Liver (tissue), 9 donors: ENCODE data around the gene IL5RA. TPM values are rescaled to one million over a fixed set of nuclear protein-coding genes. Genes with fewer than 3 reads are reported as not detected.

ENCODE experiments used
- DNase-seq: peaks from one replicate; pipeline ENCODE4 v3.0.0-alpha.2; 2017; ENCODE audit warnings: low spot score
- H3K27ac ChIP-seq, 2 donors: one replicate each; pipeline ENCODE4 v1.7.0; 2013; ENCODE audit warnings: inconsistent platforms in 2 of 2, low read length in 2 of 2, control low read depth in 1 of 2, low read depth in 1 of 2, mild to moderate bottlenecking in 1 of 2
- H3K27me3 ChIP-seq, 4 donors: one replicate each; pipeline versions ENCODE4 v1.6.1 to v1.7.0; 2013; ENCODE audit warnings: low read length in 3 of 4, inconsistent platforms in 1 of 4, mild to moderate bottlenecking in 1 of 4, moderate library complexity in 1 of 4; ENCODE audit not compliant: control insufficient read depth in 4 of 4, insufficient read depth in 4 of 4
- H3K36me3 ChIP-seq, 4 donors: one replicate each; pipeline versions ENCODE4 v1.6.1 to v1.7.0; 2013; ENCODE audit warnings: low read length in 3 of 4, mild to moderate bottlenecking in 3 of 4, low read depth in 1 of 4, moderate library complexity in 1 of 4; ENCODE audit not compliant: control insufficient read depth in 4 of 4, insufficient read depth in 3 of 4
- H3K4me1 ChIP-seq, 4 donors: one replicate each; pipeline versions ENCODE4 v1.6.1 to v1.7.0; 2013; ENCODE audit warnings: low read length in 3 of 4, mild to moderate bottlenecking in 3 of 4, moderate library complexity in 1 of 4; ENCODE audit not compliant: control insufficient read depth in 4 of 4, insufficient read depth in 4 of 4
- H3K4me3 ChIP-seq, 3 donors: one replicate each; pipeline versions ENCODE4 v1.6.1 to v1.7.0; 2013; ENCODE audit warnings: low read length in 3 of 3, control low read depth in 1 of 3, low read depth in 1 of 3, mild to moderate bottlenecking in 1 of 3
- H3K9ac ChIP-seq, 2 donors: one replicate each; pipeline ENCODE4 v1.7.0; 2013; ENCODE audit warnings: low read length in 2 of 2, mild to moderate bottlenecking in 2 of 2, moderate library complexity in 2 of 2, control low read depth in 1 of 2, low read depth in 1 of 2
- H3K9me3 ChIP-seq, 4 donors: one replicate each; pipeline versions ENCODE4 v1.6.1 to v1.7.0; 2013; ENCODE audit warnings: low read length in 3 of 4; ENCODE audit not compliant: control insufficient read depth in 4 of 4
- ATF3 ChIP-seq: IDR thresholded peaks from 2 replicates; pipeline ENCODE4 v1.6.1; 2016; ENCODE audit warnings: antibody characterized with exemption
- EGR1 ChIP-seq, 2 donors: IDR thresholded peaks; 2 replicates each; pipeline ENCODE4 v1.6.1; 2016 to 2018; ENCODE audit warnings: antibody characterized with exemption in 2 of 2, low read depth in 2 of 2
- FOXA1 ChIP-seq: IDR thresholded peaks from 2 replicates; pipeline ENCODE4 v1.6.1; 2016; ENCODE audit warnings: antibody characterized with exemption
- FOXA2 ChIP-seq: IDR thresholded peaks from 2 replicates; pipeline ENCODE4 v1.6.1; 2016; ENCODE audit warnings: antibody characterized with exemption
- GABPA ChIP-seq, 2 donors: IDR thresholded peaks in 1 of 2; conservative IDR thresholded peaks in 1 of 2; 2 replicates each; pipeline ENCODE4 v1.6.1; 2016; ENCODE audit warnings: antibody characterized with exemption in 2 of 2, mild to moderate bottlenecking in 1 of 2, moderate library complexity in 1 of 2
- HNF4A ChIP-seq, 2 donors: conservative IDR thresholded peaks; 2 replicates each; pipeline ENCODE4 v1.6.1; 2016; ENCODE audit warnings: antibody characterized with exemption in 2 of 2, mild to moderate bottlenecking in 2 of 2
- HNF4G ChIP-seq: IDR thresholded peaks from 2 replicates; pipeline ENCODE4 v1.6.1; 2016; ENCODE audit warnings: antibody characterized with exemption
- JUND ChIP-seq, 2 donors: IDR thresholded peaks; 2 replicates each; pipeline ENCODE4 v1.6.1; 2016; ENCODE audit warnings: antibody characterized with exemption in 2 of 2
- NR2F2 ChIP-seq: IDR thresholded peaks from 2 replicates; pipeline ENCODE4 v1.6.1; 2016; ENCODE audit warnings: antibody characterized with exemption
- RAD21 ChIP-seq, 2 donors: IDR thresholded peaks; 2 replicates each; pipeline ENCODE4 v1.6.1; 2016; ENCODE audit warnings: antibody characterized with exemption in 2 of 2, mild to moderate bottlenecking in 2 of 2
- REST ChIP-seq: IDR thresholded peaks from 2 replicates; pipeline ENCODE4 v1.6.1; 2016; ENCODE audit warnings: antibody characterized with exemption, mild to moderate bottlenecking
- RXRA ChIP-seq, 2 donors: IDR thresholded peaks; 2 replicates each; pipeline ENCODE4 v1.6.1; 2017 to 2018; ENCODE audit warnings: antibody characterized with exemption in 2 of 2, mild to moderate bottlenecking in 1 of 2
- SP1 ChIP-seq: IDR thresholded peaks from 2 replicates; pipeline ENCODE4 v1.6.1; 2018; ENCODE audit warnings: antibody characterized with exemption, mild to moderate bottlenecking
- TAF1 ChIP-seq: conservative IDR thresholded peaks from 2 replicates; pipeline ENCODE4 v1.6.1; 2016; ENCODE audit warnings: antibody characterized with exemption, mild to moderate bottlenecking
- YY1 ChIP-seq: IDR thresholded peaks from 2 replicates; pipeline ENCODE4 v1.6.1; 2016; ENCODE audit warnings: antibody characterized with exemption, mild to moderate bottlenecking
- WGBS: extraction: QIAGEN DNeasy Blood & Tissue Kit; methylation state at CpG from one replicate; pipeline ENCODE4 v1.1.7; 2013; 5-methylcytosine and 5-hydroxymethylcytosine counted together
- polyA plus RNA-seq, 2 donors: library from polyadenylated mRNA; stranded (reverse) in 1 of 2; unstranded in 1 of 2; fragments of 200-250 nt in 1 of 2; fragments of >200 nt in 1 of 2; fragmentation: Nextera tagmentation in 1 of 2; extraction: Ambion mirVana in 1 of 2; gene quantifications; one replicate each; pipeline versions ENCODE4 v1.2.1 to v1.2.3, GENCODE V29; 2013 to 2015
- total RNA-seq, 2 donors: library from RNA; depleted of rRNA; stranded (reverse); fragments of >200 nt; gene quantifications; one replicate each; pipeline ENCODE4 v1.2.3, GENCODE V29; 2014
- TF ChIP-seq, protein P1 (sequence below): IDR thresholded peaks from 2 replicates; pipeline ENCODE4 v1.6.1; 2016; ENCODE audit warnings: antibody characterized with exemption
- TF ChIP-seq, protein P2 (sequence below): fragments of 150-350 bp; IDR thresholded peaks from 2 replicates; pipeline ENCODE4 v1.5.1; 2017; ENCODE audit warnings: improper control_type of control experiment, low read depth, low read length; ENCODE audit not compliant: missing input control
- TF ChIP-seq, protein P3 (sequence below): IDR thresholded peaks from 2 replicates; pipeline ENCODE4 v1.6.1; 2016; ENCODE audit warnings: antibody characterized with exemption
- donor health status: healthy.
- donor health status: healthy.
- donor health status: healthy.
- donor health status: healthy.
- donor health status: healthy.

Gene IL5RA
- total and polyA plus RNA-seq, 4 donors = 0.02 to 0.56 (median 0.08) TPM; not detected in 1

DNA sequence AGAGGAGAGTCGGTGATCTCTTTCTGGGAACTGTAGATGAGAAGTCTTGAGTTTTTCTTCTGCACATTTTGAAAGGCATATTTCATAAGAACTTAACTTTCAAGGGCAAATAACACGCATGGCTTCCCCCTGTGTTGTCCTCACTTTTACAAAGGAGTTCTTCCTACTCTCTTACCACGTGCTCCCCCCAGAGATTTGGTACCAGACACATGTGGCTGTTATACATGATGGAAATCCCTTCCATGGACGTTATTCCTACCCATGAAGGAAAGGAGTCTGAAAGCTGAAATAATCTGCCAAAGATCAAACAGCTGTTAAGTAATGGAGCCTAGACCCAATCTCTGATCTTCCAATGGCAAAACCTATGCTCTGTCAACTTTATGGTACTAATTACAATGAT is 4.4 kb downstream of the IL5RA start (continued):
- TF ChIP-seq, protein P1, sequence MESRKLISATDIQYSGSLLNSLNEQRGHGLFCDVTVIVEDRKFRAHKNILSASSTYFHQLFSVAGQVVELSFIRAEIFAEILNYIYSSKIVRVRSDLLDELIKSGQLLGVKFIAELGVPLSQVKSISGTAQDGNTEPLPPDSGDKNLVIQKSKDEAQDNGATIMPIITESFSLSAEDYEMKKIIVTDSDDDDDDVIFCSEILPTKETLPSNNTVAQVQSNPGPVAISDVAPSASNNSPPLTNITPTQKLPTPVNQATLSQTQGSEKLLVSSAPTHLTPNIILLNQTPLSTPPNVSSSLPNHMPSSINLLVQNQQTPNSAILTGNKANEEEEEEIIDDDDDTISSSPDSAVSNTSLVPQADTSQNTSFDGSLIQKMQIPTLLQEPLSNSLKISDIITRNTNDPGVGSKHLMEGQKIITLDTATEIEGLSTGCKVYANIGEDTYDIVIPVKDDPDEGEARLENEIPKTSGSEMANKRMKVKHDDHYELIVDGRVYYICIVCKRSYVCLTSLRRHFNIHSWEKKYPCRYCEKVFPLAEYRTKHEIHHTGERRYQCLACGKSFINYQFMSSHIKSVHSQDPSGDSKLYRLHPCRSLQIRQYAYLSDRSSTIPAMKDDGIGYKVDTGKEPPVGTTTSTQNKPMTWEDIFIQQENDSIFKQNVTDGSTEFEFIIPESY = no peak
- TF ChIP-seq FOXA2 = no peak
- no peak for TF ChIP-seq SP1
- no peak for TF ChIP-seq RAD21 (IDR thresholded peaks at IDR 0.05)

DNA sequence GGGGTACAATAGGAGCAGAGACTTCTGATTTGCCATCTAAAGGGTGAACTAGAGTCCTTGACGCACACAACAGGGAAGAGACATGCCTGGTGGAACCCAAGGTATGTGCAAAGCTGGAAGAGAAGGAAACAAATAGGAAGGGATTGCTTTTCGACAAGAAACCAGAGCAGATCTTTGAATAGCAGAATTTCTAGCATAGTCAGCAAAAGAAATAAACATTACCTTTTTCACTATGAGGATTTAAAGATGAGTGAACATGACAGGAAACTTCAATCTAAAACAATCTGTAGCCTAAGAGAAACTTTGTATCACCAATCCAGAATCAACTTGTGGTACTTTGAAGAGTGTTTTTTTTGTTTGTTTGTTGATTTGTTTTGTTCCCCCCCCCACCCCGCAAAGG is 4.9 kb downstream of the IL5RA start:
- H3K9ac ChIP-seq = no peak overlapping the region
- DNase-seq = no peak
- H3K36me3 ChIP-seq = no peaks in the 10 kb centered on the region
- no peaks in the 10 kb centered on the region for H3K9me3 ChIP-seq
- no peak overlapping the region for H3K4me3 ChIP-seq
- no peak overlapping the region for H3K27ac ChIP-seq
- WGBS = 88% methylated on average over 3 of the region's 3 CpGs
- TF ChIP-seq HNF4G (no peak), YY1 (no peak), FOXA2 (no peak), RAD21 (IDR thresholded peaks at IDR 0.05) (no peak), GABPA (IDR thresholded peaks at IDR 0.05 in 1 of 2, conservative IDR thresholded peaks at IDR 0.05 in 1 of 2) (no peak), SP1 (no peak), JUND (IDR thresholded peaks at IDR 0.05) (no peak), RXRA (IDR thresholded peaks at IDR 0.05) (no peak), FOXA1 (no peak), EGR1 (IDR thresholded peaks at IDR 0.05; ENCODE audit: low read depth in 2 of 2) (no peak)
- TF ChIP-seq, protein P2, sequence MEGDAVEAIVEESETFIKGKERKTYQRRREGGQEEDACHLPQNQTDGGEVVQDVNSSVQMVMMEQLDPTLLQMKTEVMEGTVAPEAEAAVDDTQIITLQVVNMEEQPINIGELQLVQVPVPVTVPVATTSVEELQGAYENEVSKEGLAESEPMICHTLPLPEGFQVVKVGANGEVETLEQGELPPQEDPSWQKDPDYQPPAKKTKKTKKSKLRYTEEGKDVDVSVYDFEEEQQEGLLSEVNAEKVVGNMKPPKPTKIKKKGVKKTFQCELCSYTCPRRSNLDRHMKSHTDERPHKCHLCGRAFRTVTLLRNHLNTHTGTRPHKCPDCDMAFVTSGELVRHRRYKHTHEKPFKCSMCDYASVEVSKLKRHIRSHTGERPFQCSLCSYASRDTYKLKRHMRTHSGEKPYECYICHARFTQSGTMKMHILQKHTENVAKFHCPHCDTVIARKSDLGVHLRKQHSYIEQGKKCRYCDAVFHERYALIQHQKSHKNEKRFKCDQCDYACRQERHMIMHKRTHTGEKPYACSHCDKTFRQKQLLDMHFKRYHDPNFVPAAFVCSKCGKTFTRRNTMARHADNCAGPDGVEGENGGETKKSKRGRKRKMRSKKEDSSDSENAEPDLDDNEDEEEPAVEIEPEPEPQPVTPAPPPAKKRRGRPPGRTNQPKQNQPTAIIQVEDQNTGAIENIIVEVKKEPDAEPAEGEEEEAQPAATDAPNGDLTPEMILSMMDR = no peak
- H3K4me1 ChIP-seq = no peaks in the 10 kb centered on the region
- peaks cover 0 to 2% (median 0%) of the 10 kb centered on the region in 4 donors for H3K27me3 ChIP-seq

DNA sequence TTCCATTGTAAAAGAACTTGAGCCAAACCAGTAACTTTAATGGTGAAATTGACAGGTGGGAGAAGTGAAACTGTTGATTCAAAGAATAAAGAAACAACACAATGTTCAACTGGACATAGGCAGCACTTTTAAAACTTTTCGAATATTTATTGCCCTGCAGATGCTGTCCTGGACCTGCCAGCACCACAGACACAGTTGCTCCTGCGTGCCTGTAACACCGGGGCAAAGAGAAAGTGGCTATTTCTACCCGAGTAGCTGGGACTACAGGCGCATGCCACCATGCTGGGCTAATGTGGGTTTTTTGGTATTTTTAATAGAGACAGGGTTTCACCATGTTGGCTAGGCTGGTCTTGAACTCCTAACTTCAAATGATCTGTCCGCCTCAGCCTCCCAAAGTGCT is 7.4 kb downstream of the IL5RA start:
- H3K27me3 ChIP-seq = peaks cover 0 to 2% (median 0%) of the 10 kb centered on the region in 4 donors
- H3K4me1 ChIP-seq = no peaks in the 10 kb centered on the region
- no peaks in the 10 kb centered on the region for H3K36me3 ChIP-seq
- WGBS = 78% methylated on average over 6 of the region's 6 CpGs
- H3K4me3 ChIP-seq = no peak overlapping the region
- H3K9ac ChIP-seq = no peak overlapping the region
- no peak for DNase-seq
- H3K27ac ChIP-seq = no peak overlapping the region
- H3K9me3 ChIP-seq = no peaks in the 10 kb centered on the region
- TF ChIP-seq SP1 (no peak), NR2F2 (no peak), FOXA2 (no peak), TAF1 (no peak), GABPA (IDR thresholded peaks at IDR 0.05 in 1 of 2, conservative IDR thresholded peaks at IDR 0.05 in 1 of 2) (no peak), ATF3 (no peak), JUND (IDR thresholded peaks at IDR 0.05) (no peak), HNF4G (no peak), EGR1 (IDR thresholded peaks at IDR 0.05; ENCODE audit: low read depth in 2 of 2) (no peak), REST (no peak), YY1 (no peak), RXRA (IDR thresholded peaks at IDR 0.05) (no peak), HNF4A (conservative IDR thresholded peaks at IDR 0.05) (no peak)
- TF ChIP-seq, protein P2 = no peak
- TF ChIP-seq, protein P1 = no peak
- TF ChIP-seq, protein P3, sequence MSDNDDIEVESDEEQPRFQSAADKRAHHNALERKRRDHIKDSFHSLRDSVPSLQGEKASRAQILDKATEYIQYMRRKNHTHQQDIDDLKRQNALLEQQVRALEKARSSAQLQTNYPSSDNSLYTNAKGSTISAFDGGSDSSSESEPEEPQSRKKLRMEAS = no peak
